NT2/D1 (cell line): Measurements from ENCODE around the gene STRC.
"Not testable (repeated sequence)": the region's sequence is repeated elsewhere in the genome, so short reads cannot be mapped to it uniquely, and the experiment has no call there.

ENCODE experiments used
- YY1 ChIP-seq: IDR thresholded peaks from 2 replicates; pipeline ENCODE4 v1.6.1; 2011; ENCODE audit not compliant: insufficient read length, insufficient read depth
- ZNF274 ChIP-seq: IDR thresholded peaks from 2 replicates; pipeline ENCODE4 v1.6.1; 2011; ENCODE audit warnings: mild to moderate bottlenecking, low read depth, low read length

DNA sequence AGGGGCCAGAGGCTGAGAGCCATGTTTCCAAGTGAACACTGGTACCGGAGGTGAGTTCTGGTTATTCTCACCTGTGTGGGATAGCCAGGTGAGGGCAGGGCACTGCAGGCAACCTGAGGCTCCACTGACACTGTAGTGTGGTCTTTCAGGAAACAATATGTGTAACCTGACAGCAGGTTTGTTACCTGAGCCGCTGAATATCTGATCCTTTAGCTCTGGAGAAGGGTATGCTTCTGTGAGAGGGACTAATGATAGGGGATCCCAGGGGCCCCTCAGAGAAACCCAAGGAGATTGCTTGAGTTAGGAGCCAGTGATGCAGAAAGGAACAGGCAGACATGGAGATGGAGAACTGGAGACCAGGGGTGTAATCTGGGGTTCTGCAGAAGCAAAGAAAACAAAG lies at the start of gene STRC:
- TF ChIP-seq ZNF274, YY1: not testable (repeated sequence)
